Right atrium auricular region (tissue), 2 donors: ENCODE measurements around the gene ABCC5. TPM values are rescaled to one million over a fixed set of nuclear protein-coding genes. Genes with fewer than 3 reads are reported as not detected.
A peak's percentile ranks its signal among the peaks of the same experiment; 100 is the strongest.

Experiments
- DNase-seq: peaks from one replicate; pipeline ENCODE4 v3.0.0-alpha.2; 2019; ENCODE audit warnings: low spot score
- H3K27ac ChIP-seq, 2 donors: fragments of 200-600 bp; sonication (generic); 1 replicate in 1 of 2; 2 replicates in 1 of 2; pipeline ENCODE4 v1.5.1; 2016 to 2019
- H3K27me3 ChIP-seq, 2 donors: fragments of 200-600 bp; sonication (generic); one replicate each; pipeline versions ENCODE4 v1.5.1 to v1.6.0; 2017 to 2019
- H3K36me3 ChIP-seq: fragments of 200-600 bp; sonication (generic); one replicate; pipeline ENCODE4 v1.5.1; 2016
- H3K4me1 ChIP-seq, 2 donors: fragments of 200-600 bp; sonication (generic); one replicate each; pipeline versions ENCODE4 v1.5.1 to v1.6.0; 2017 to 2019
- H3K4me3 ChIP-seq, 2 donors: fragments of 200-600 bp; sonication (generic); 1 replicate in 1 of 2; 2 replicates in 1 of 2; pipeline ENCODE4 v1.5.1; 2017 to 2019; ENCODE audit warnings: mild to moderate bottlenecking in 1 of 2, moderate library complexity in 1 of 2
- H3K9me3 ChIP-seq, 2 donors: fragments of 200-600 bp; sonication (generic); one replicate each; pipeline ENCODE4 v1.5.1; 2019
- CTCF ChIP-seq, 2 donors: fragments of 200-600 bp; sonication (generic); IDR thresholded peaks; one replicate each; pipeline ENCODE4 v1.5.1; 2019; ENCODE audit warnings: antibody characterized with exemption in 2 of 2
- total RNA-seq, 2 donors: library from RNA; depleted of rRNA; stranded (reverse); fragments of >200 nt; gene quantifications; one replicate each; pipeline ENCODE4 v1.1.0, GENCODE V29; 2016

The ABCC5 gene
- total RNA-seq, 2 donors from 2014 or later: 17.5 to 23.1 TPM

- no peak for TF ChIP-seq CTCF (IDR thresholded peaks at IDR 0.05)
Measured at GRCh38 chr3:184018424-184018973, 815 bp upstream of the ABCC5 start.

GRCh38 chr3:184016811-184017671 lies 643 bp downstream of the ABCC5 start:
- Histone ChIP-seq H3K4me1 (peaks cover 0 to 17% of the 10 kb centered on the region in 2 donors), H3K4me3 (peak overlapping the region; percentile 94 to 100), H3K9me3 (no peaks in the 10 kb centered on the region), H3K36me3 (peaks cover 10% of the 10 kb centered on the region), H3K27ac (peak overlapping the region; percentile 94), H3K27me3 (no peaks in the 10 kb centered on the region)
- TF ChIP-seq CTCF (IDR thresholded peaks at IDR 0.05): peak; percentile 94 to 100
- DNase-seq: peak; percentile 67

More at GRCh38 chr3:184018424-184018973, 815 bp upstream of the ABCC5 start:
- H3K27me3 ChIP-seq: no peaks in the 10 kb centered on the region
- H3K27ac ChIP-seq: peak overlapping the region; percentile 94
- no peaks in the 10 kb centered on the region for H3K9me3 ChIP-seq
- DNase-seq: no peak
- peaks cover 0 to 17% of the 10 kb centered on the region in 2 donors for H3K4me1 ChIP-seq
- H3K36me3 ChIP-seq: peaks cover 7% of the 10 kb centered on the region
- peak overlapping the region; percentile 94 to 100 for H3K4me3 ChIP-seq

- H3K27me3 ChIP-seq: no peaks in the 10 kb centered on the region
- no peaks in the 10 kb centered on the region for H3K9me3 ChIP-seq
- H3K4me3 ChIP-seq: peak overlapping the region; percentile 17 to 33
- H3K27ac ChIP-seq: peak overlapping the region; percentile 94
- DNase-seq: no peak
- no peak for TF ChIP-seq CTCF (IDR thresholded peaks at IDR 0.05)
- H3K36me3 ChIP-seq: peaks cover 17% of the 10 kb centered on the region
- peaks cover 0 to 17% of the 10 kb centered on the region in 2 donors for H3K4me1 ChIP-seq
Measured at GRCh38 chr3:184016169-184016570, 1.5 kb downstream of the ABCC5 start.

GRCh38 chr3:184015381-184016019 lies 2.2 kb downstream of the ABCC5 start:
- H3K9me3 ChIP-seq: no peaks in the 10 kb centered on the region
- peaks cover 19% of the 10 kb centered on the region for H3K36me3 ChIP-seq
- H3K27me3 ChIP-seq: no peaks in the 10 kb centered on the region
- peak overlapping the region; percentile 17 to 33 for H3K4me3 ChIP-seq
- peaks cover 0 to 17% of the 10 kb centered on the region in 2 donors for H3K4me1 ChIP-seq
- H3K27ac ChIP-seq: peak overlapping the region; percentile 94
- DNase-seq: no peak
- no peak for TF ChIP-seq CTCF (IDR thresholded peaks at IDR 0.05)

- H3K27ac ChIP-seq: no peak overlapping the region
- no peaks in the 10 kb centered on the region for H3K9me3 ChIP-seq
- TF ChIP-seq CTCF (IDR thresholded peaks at IDR 0.05): no peak
- DNase-seq: no peak
- H3K4me3 ChIP-seq: no peak overlapping the region
- H3K36me3 ChIP-seq: peaks cover 37% of the 10 kb centered on the region
- peaks cover 0 to 16% of the 10 kb centered on the region in 2 donors for H3K4me1 ChIP-seq
- no peaks in the 10 kb centered on the region for H3K27me3 ChIP-seq
Measured at GRCh38 chr3:184011937-184012889, 5.5 kb downstream of the ABCC5 start.
